Activated B cell treated with CpG ODN at 0.5 μM for 24 hours (primary cell): ENCODE measurements around the gene CCDC38. TPM values are rescaled to one million over a fixed set of nuclear protein-coding genes. Genes with fewer than 3 reads are reported as not detected.

ENCODE experiments used
- ATAC-seq: fragments of 200-7000 bp; cut with Tn5 transposase; one replicate; pipeline ENCODE4 v1.10.0; 2021; ENCODE audit warnings: low read depth, mild to moderate bottlenecking, moderate library complexity
- CTCF ChIA-PET: fragments of 350-600 bp; sonication (Branson Sonifier 250); formaldehyde crosslinking; loops from one replicate; lab custom pipeline; 2021; ENCODE audit warnings: antibody characterized with exemption; lab: Charles Lee
- POLR2A ChIA-PET: fragments of 350-600 bp; sonication (Branson Sonifier 250); formaldehyde crosslinking; loops from one replicate; lab custom pipeline; 2021; ENCODE audit warnings: antibody characterized with exemption; lab: Charles Lee
- DNase-seq: peaks from one replicate; pipeline ENCODE4 v3.0.0; 2022
- H3K27ac Mint-ChIP-seq: one replicate; pipeline ENCODE4 v1.8.0; 2020; ENCODE audit warnings: mixed read lengths
- H3K27me3 Mint-ChIP-seq: one replicate; pipeline ENCODE4 v1.8.0; 2021; ENCODE audit warnings: mixed read lengths
- H3K36me3 Mint-ChIP-seq: one replicate; pipeline ENCODE4 v1.8.0; 2021; ENCODE audit warnings: low read depth, mixed read lengths
- H3K4me1 Mint-ChIP-seq: one replicate; pipeline ENCODE4 v1.8.0; 2021; ENCODE audit warnings: mixed read lengths
- H3K4me3 Mint-ChIP-seq: one replicate; pipeline ENCODE4 v1.8.0; 2020; ENCODE audit warnings: mild to moderate bottlenecking, mixed read lengths
- H3K9me3 Mint-ChIP-seq: one replicate; pipeline ENCODE4 v1.8.0; 2020; ENCODE audit warnings: mixed read lengths
- intact Hi-C: fragments of 100-400 bp; cut with micrococcal nuclease; formaldehyde crosslinking; loops from one replicate; pipeline ENCODE4 v1.15.1; 2024
- total RNA-seq: library from RNA; stranded (reverse); gene quantifications from 2 replicates; pipeline ENCODE4 v1.2.3, GENCODE V29; 2022
- TF ChIP-seq, protein P1 (sequence below): fragments of 200-600 bp; IDR thresholded peaks from one replicate; pipeline ENCODE4 v1.8.0; 2022; ENCODE audit warnings: antibody characterized with exemption, mild to moderate bottlenecking

CCDC38 gene
- total RNA-seq, 1 donor from 2014 or later = 0.09 TPM

DNA sequence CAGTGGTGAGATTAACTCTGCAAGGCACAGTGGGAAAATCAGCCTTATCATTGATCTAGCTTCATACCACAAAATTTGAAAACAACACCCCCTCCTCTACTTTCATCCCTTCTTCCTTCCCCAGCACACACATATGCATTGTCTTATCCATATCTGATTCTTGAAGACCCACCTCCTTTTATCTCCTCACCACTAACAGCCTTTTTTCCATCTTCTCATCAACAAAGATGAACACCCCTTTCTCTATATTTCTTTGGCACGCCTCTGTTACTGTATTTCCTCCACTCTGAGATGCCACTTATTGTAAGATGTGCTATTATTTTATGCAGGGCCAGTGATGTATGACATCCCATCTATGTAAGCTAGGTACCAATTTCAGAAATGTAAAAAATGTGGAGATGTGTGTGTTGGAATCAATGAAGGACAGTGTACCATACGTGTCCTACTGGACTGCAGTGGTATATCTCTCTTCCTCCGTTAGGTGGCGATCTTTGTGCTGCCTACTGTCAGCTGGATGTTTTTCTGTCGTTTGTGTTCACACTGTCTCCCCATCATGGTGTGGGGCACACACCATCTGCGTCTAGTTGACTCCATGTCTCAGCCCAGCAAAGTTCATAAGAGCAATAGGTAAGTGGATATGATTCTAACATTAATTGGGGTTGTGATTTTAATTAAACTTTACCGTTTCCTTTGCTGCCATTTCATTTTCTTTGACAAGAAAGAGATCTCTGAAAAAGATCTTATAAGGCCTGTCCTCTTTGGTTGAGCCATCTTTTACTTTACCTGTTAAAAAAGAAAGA is 24.0 kb downstream of the CCDC38 start:
- Mint-ChIP-seq H3K36me3 (no peaks in the 10 kb centered on the region), H3K27ac (no peak overlapping the region), H3K27me3 (peaks cover 6% of the 10 kb centered on the region), H3K9me3 (no peaks in the 10 kb centered on the region), H3K4me1 (no peaks in the 10 kb centered on the region), H3K4me3 (no peak overlapping the region)
- ATAC-seq (peak; percentile 82), DNase-seq (no peak)
- TF ChIP-seq, protein P1, sequence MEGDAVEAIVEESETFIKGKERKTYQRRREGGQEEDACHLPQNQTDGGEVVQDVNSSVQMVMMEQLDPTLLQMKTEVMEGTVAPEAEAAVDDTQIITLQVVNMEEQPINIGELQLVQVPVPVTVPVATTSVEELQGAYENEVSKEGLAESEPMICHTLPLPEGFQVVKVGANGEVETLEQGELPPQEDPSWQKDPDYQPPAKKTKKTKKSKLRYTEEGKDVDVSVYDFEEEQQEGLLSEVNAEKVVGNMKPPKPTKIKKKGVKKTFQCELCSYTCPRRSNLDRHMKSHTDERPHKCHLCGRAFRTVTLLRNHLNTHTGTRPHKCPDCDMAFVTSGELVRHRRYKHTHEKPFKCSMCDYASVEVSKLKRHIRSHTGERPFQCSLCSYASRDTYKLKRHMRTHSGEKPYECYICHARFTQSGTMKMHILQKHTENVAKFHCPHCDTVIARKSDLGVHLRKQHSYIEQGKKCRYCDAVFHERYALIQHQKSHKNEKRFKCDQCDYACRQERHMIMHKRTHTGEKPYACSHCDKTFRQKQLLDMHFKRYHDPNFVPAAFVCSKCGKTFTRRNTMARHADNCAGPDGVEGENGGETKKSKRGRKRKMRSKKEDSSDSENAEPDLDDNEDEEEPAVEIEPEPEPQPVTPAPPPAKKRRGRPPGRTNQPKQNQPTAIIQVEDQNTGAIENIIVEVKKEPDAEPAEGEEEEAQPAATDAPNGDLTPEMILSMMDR = peak; percentile 43
- ChIA-PET CTCF (interaction anchor here (0.9 to 4.9 kb wide), 11 partner anchors 9 to 603 kb away, joined by 3 to 67 read pairs (median 4); partner anchors contain the start of genes AMDHD1 and CCDC38), POLR2A (no interaction called here)
- intact Hi-C loops = loop anchor here (1.0 to 10.0 kb wide), 6 partner anchors 24 to 598 kb away; partner anchors contain the start of genes AMDHD1, CCDC38 and CDK17

DNA sequence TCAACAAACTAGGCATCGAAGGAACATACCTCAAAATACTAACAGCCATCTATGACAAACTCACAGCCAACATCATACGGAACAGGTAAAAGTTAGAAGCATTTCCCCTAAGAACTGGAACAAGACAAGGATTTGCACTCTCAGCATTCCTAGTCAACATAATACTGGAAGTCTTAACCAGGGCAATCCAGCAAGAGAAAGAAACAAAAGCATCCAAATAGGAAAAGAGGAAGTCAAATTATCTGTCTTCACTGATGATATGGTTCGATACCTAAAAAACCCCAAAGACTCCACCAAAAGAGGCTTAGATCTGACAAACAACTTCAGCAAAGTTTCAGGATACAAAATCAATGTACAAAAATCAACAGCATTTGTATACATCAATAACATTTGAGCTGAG is 32.5 kb downstream of the CCDC38 start:
- ChIA-PET POLR2A (no interaction called here), CTCF (interaction anchor here (1.6 kb wide), 1 partner anchor 9 kb away, joined by 7 read pairs; no protein-coding TSS in a partner anchor)
- TF ChIP-seq, protein P1 = no peak
- Mint-ChIP-seq H3K27ac (no peak overlapping the region), H3K4me3 (no peak overlapping the region), H3K27me3 (peaks cover 26% of the 10 kb centered on the region), H3K9me3 (no peaks in the 10 kb centered on the region), H3K4me1 (no peaks in the 10 kb centered on the region), H3K36me3 (no peaks in the 10 kb centered on the region)
- DNase-seq (no peak), ATAC-seq (no peak)
- intact Hi-C loops = loop anchor here (10.0 kb wide), 1 partner anchor 495 kb away; the partner anchor contains the start of gene CDK17

DNA sequence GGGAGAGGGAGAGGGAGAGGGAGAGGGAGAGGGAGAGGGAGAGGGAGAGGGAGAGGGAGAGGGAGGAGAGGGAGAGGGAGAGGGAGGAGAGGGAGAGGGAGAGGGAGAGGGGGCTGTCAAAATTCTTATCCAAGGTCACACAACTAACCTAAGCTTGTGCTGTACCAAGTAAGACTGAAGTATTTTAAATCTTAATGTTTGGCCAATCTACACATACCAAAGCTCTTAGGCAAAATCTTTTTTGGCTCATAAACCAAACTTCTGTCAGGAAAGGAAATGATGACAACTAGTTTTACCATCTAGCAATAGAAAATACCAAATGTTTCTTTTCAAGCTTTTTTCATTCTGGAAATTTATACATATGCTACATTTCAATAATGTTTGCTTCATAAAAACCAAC is 33.8 kb downstream of the CCDC38 start:
- POLR2A ChIA-PET = no interaction called here
- Mint-ChIP-seq H3K9me3 (no peaks in the 10 kb centered on the region), H3K27me3 (peaks cover 26% of the 10 kb centered on the region), H3K4me1 (no peaks in the 10 kb centered on the region), H3K36me3 (no peaks in the 10 kb centered on the region), H3K27ac (no peak overlapping the region), H3K4me3 (no peak overlapping the region)
- DNase-seq (no peak), ATAC-seq (no peak)
- intact Hi-C loops = no loop called here
- CTCF ChIA-PET = interaction anchor here (0.6 to 1.6 kb wide), 2 partner anchors 9 to 10 kb away, joined by 3 to 7 read pairs; no protein-coding TSS in a partner anchor
- TF ChIP-seq, protein P1 = no peak

DNA sequence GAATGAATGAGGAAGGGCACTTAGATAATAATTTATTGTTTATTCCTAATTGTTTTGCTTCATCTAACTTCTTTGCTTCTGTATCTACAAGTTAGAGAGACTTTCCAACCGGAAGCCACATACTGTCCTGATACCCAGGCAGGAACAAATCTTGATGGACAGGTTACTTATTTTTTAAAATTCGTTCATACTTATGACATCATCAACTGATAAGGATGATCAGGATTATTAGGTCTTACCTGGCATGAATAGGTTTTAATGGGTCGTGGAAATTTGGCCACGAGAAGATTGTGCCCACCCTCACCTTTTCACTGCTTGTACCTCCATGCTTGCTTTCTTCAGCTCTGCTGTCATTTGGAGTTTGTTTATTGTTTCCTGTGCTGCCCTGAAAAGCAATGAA is 44.3 kb downstream of the CCDC38 start:
- H3K36me3 Mint-ChIP-seq = no peaks in the 10 kb centered on the region
- DNase-seq (no peak), ATAC-seq (no peak)
- POLR2A ChIA-PET = no interaction called here
- no peaks in the 10 kb centered on the region for H3K4me1 Mint-ChIP-seq
- no peak overlapping the region for H3K4me3 Mint-ChIP-seq
- CTCF ChIA-PET = no interaction called here
- intact Hi-C loops = no loop called here
- H3K27ac Mint-ChIP-seq = no peak overlapping the region
- TF ChIP-seq, protein P1 = no peak
- peaks cover 3% of the 10 kb centered on the region for H3K9me3 Mint-ChIP-seq
- H3K27me3 Mint-ChIP-seq = peaks cover 12% of the 10 kb centered on the region

DNA sequence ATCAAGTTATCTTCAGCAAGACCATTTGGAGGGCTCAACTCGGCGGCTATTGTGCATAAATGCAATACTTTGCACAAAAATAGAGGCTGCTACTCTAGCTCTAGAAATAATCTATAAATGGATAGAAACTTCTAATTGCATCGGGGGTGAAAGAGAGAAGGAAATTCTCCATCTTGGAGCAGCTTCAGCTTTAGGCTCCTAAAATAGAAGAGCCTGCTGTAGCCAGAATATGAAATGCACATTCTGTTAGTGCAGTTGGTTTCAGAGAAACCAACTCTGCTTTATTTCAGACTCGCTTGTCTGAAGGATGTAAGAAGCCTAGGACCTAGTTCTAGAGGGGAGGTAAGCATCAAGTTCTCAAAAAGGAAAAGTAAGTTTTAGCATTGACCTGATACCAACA is 45.6 kb downstream of the CCDC38 start:
- no peaks in the 10 kb centered on the region for H3K4me1 Mint-ChIP-seq
- H3K4me3 Mint-ChIP-seq = no peak overlapping the region
- no peaks in the 10 kb centered on the region for H3K36me3 Mint-ChIP-seq
- ChIA-PET POLR2A (no interaction called here), CTCF (no interaction called here)
- ATAC-seq = no peak
- intact Hi-C loops = no loop called here
- no peak overlapping the region for H3K27ac Mint-ChIP-seq
- DNase-seq = no peak
- TF ChIP-seq, protein P1 = no peak
- peaks cover 2% of the 10 kb centered on the region for H3K9me3 Mint-ChIP-seq
- peaks cover 12% of the 10 kb centered on the region for H3K27me3 Mint-ChIP-seq
